ENCODE measurements around the gene CMSS1.

The CMSS1 gene

DNA sequence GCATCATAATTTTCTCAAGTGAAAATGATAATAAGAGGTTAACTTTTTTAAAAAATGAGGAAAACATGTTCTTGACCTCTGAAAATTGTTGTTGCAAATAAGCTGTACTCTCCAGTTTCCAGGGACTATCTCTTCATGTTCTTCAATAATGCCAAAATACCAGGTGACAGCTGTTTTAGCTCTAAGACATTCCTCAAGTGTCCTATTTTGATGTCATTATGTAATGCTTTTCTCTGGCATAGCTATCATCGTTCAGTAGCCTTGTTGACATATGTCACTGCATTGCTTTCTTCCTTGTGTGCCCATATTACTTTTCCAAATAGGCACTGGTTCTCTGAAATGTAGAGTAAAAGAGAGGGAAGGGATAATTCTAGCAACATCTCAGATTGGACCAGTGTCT is 302.4 kb downstream of the CMSS1 start:
- H3K4me3 ChIP-seq (ENCODE audit: control insufficient read depth, low read depth, low read length) = no peak overlapping the region
- no peak for TF ChIP-seq CTCF (conservative IDR thresholded peaks at IDR 0.05; ENCODE audit: control insufficient read depth, insufficient read depth, low read depth, low read length)
- no peak for DNase-seq (ENCODE audit: low read depth)

DNA sequence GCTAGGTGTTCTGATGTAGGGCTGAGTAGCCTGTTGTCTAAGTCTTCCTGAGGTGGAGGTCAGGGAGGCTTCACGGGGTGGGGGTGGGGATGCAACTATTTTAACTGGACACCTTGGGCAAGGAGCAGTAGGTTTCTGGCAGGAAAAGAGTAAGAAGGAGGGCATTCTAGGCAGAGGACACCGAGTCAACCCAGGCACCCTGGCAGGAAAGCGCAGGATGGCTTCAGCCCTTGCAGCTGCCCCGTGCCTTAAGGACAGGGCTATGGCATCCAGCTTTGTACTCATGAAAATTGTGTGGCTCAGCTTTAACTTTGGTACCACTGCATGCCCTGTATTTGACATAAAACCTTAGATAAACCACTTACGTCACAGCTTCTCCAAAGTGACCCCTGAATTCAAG is 303.0 kb downstream of the CMSS1 start:
- no peak for TF ChIP-seq CTCF (conservative IDR thresholded peaks at IDR 0.05; ENCODE audit: control insufficient read depth, insufficient read depth, low read depth, low read length)
- H3K4me3 ChIP-seq (ENCODE audit: control insufficient read depth, low read depth, low read length) = no peak overlapping the region
- no peak for DNase-seq (ENCODE audit: low read depth)

GRCh38 chr3:100122321-100122720 is 304.7 kb downstream of the CMSS1 start:
- DNase-seq (ENCODE audit: low read depth) = no peak
- no peak overlapping the region for H3K4me3 ChIP-seq (ENCODE audit: control insufficient read depth, low read depth, low read length)
- TF ChIP-seq CTCF (conservative IDR thresholded peaks at IDR 0.05; ENCODE audit: control insufficient read depth, insufficient read depth, low read depth, low read length) = no peak

GRCh38 chr3:100123112-100123511 is 305.4 kb downstream of the CMSS1 start:
- no peak for DNase-seq (ENCODE audit: low read depth)
- H3K4me3 ChIP-seq (ENCODE audit: control insufficient read depth, low read depth, low read length) = no peak overlapping the region
- TF ChIP-seq CTCF (conservative IDR thresholded peaks at IDR 0.05; ENCODE audit: control insufficient read depth, insufficient read depth, low read depth, low read length) = no peak

DNA sequence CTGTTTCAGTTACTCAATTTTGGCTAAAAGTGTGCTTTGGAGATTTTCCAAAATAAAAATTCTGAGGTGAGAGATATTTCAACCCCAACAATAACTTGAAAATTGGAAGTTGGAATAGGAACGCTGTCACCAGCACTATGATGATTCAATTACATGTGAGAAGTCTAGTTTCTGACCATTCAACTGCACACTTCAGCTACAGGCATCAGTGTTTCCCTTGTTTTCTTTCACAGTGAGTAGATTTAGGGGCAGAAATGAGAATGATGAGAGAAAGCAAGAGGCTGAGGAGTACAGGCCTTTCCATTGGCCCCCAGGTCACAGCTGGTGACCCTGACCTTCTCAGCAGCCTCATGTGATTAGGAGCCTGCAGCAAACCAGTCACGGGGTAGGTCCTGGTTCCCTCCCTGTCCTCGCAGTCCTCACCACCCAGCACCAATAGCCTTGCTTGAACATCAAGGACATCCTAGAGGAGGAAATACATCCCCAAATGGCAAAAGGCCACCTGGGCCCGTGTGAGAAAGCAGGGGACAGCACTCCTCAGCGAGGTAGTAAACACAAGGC is 306.6 kb downstream of the CMSS1 start:
- H3K4me3 ChIP-seq (ENCODE audit: control insufficient read depth, low read depth, low read length) = no peak overlapping the region
- no peak for TF ChIP-seq CTCF (conservative IDR thresholded peaks at IDR 0.05; ENCODE audit: control insufficient read depth, insufficient read depth, low read depth, low read length)
- no peak for DNase-seq (ENCODE audit: low read depth)

- TF ChIP-seq CTCF (conservative IDR thresholded peaks at IDR 0.05; ENCODE audit: control insufficient read depth, insufficient read depth, low read depth, low read length) = no peak
- no peak for DNase-seq (ENCODE audit: low read depth)
- no peak overlapping the region for H3K4me3 ChIP-seq (ENCODE audit: control insufficient read depth, low read depth, low read length)
Measured at GRCh38 chr3:100125161-100125938, 307.7 kb downstream of the CMSS1 start.
